Hepatocyte (in vitro differentiated cells): ENCODE data around the gene KANSL3. TPM values are rescaled to one million over a fixed set of nuclear protein-coding genes. Genes with fewer than 3 reads are reported as not detected.

Source experiments
- DNase-seq: peaks from one replicate; pipeline ENCODE4 v3.0.0-alpha.2; 2016; ENCODE audit warnings: low spot score
- H2AFZ ChIP-seq: fragments of 200-600 bp; sonication (generic); 2 replicates; pipeline ENCODE4 v1.6.0; 2016; ENCODE audit warnings: antibody characterized with exemption, mild to moderate bottlenecking
- H3K27ac ChIP-seq: fragments of 200-600 bp; sonication (generic); 2 replicates; pipeline ENCODE4 v1.5.1; 2016; ENCODE audit warnings: mild to moderate bottlenecking
- H3K27me3 ChIP-seq: fragments of 200-600 bp; sonication (generic); 2 replicates; pipeline ENCODE4 v1.6.1; 2016
- H3K36me3 ChIP-seq: fragments of 200-600 bp; sonication (generic); replicated peaks from 2 replicates; pipeline ENCODE4 v1.5.1; 2016; ENCODE audit warnings: low read depth; ENCODE audit not compliant: insufficient read depth
- H3K4me1 ChIP-seq: fragments of 200-600 bp; sonication (generic); 2 replicates; pipeline ENCODE4 v1.5.1; 2016; ENCODE audit warnings: mild to moderate bottlenecking, moderate library complexity; ENCODE audit not compliant: insufficient read depth
- H3K4me2 ChIP-seq: fragments of 200-600 bp; sonication (generic); 2 replicates; pipeline ENCODE4 v1.6.0; 2016
- H3K4me3 ChIP-seq: fragments of 200-600 bp; sonication (generic); 2 replicates; pipeline ENCODE4 v1.5.1; 2016; ENCODE audit warnings: mild to moderate bottlenecking
- H3K79me2 ChIP-seq: fragments of 200-600 bp; sonication (generic); 2 replicates; pipeline ENCODE4 v1.6.0; 2017; ENCODE audit warnings: mild to moderate bottlenecking
- H3K9me2 ChIP-seq: fragments of 200-600 bp; sonication (generic); replicated peaks from 2 replicates; pipeline ENCODE4 v1.6.0; 2017; ENCODE audit warnings: mild to moderate bottlenecking; ENCODE audit not compliant: insufficient read depth
- H3K9me3 ChIP-seq: fragments of 200-600 bp; sonication (generic); 2 replicates; pipeline ENCODE4 v1.5.1; 2016; ENCODE audit warnings: low read depth, mild to moderate bottlenecking
- H4K20me1 ChIP-seq: fragments of 200-600 bp; sonication (generic); 2 replicates; pipeline ENCODE4 v1.6.0; 2016; ENCODE audit warnings: mild to moderate bottlenecking; ENCODE audit not compliant: insufficient read depth, poor library complexity, severe bottlenecking
- CTCF ChIP-seq: fragments of 200-600 bp; sonication (generic); IDR thresholded peaks from 2 replicates; pipeline ENCODE4 v1.5.1; 2016; ENCODE audit warnings: antibody characterized with exemption, mild to moderate bottlenecking; ENCODE audit not compliant: poor library complexity
- EZH2 ChIP-seq: fragments of 200-600 bp; sonication (generic); IDR thresholded peaks from 2 replicates; pipeline ENCODE4 v1.6.1; 2016; ENCODE audit warnings: antibody characterized with exemption, mild to moderate bottlenecking, borderline replicate concordance
- EZH2phosphoT487 ChIP-seq: fragments of 200-600 bp; sonication (generic); IDR thresholded peaks from one replicate; pipeline ENCODE4 v1.6.1; 2018; ENCODE audit warnings: antibody characterized with exemption, mild to moderate bottlenecking, low read depth, moderate library complexity; ENCODE audit not compliant: unreplicated experiment, severe bottlenecking
- WGBS: methylation state at CpG from one replicate; pipeline ENCODE4 v1.1.6; 2016; ENCODE audit warnings: low lambda C conversion rate; ENCODE audit errors: missing lambda C conversion rate; 5-methylcytosine and 5-hydroxymethylcytosine counted together
- polyA plus RNA-seq: library from polyadenylated mRNA; unstranded; fragments of >200 nt; fragmentation: Nextera tagmentation; extraction: Ambion mirVana; gene quantifications from 2 replicates; pipeline ENCODE4 v1.2.1, GENCODE V29; 2016
- total RNA-seq: library from RNA; depleted of rRNA; stranded (reverse); fragments of >200 nt; gene quantifications from 2 replicates; pipeline ENCODE4 v1.2.3, GENCODE V29; 2014

The KANSL3 gene
- total and polyA plus RNA-seq, 2 experiments from 2014 or later: 18.4 to 26.7 TPM

- no peaks in the 10 kb centered on the region for H4K20me1 ChIP-seq
- peaks cover 15% of the 10 kb centered on the region for H3K79me2 ChIP-seq
- no peak overlapping the region for H3K4me3 ChIP-seq
- no peak for TF ChIP-seq EZH2
- TF ChIP-seq EZH2phosphoT487: no peak
- no peak for TF ChIP-seq CTCF
- no peaks in the 10 kb centered on the region for H3K9me3 ChIP-seq
- H2AFZ ChIP-seq: no peak overlapping the region
- no peaks in the 10 kb centered on the region for H3K9me2 ChIP-seq
- H3K36me3 ChIP-seq: no peaks in the 10 kb centered on the region
- H3K4me1 ChIP-seq: no peaks in the 10 kb centered on the region
- H3K27me3 ChIP-seq: no peaks in the 10 kb centered on the region
- H3K27ac ChIP-seq: no peak overlapping the region
- no peak overlapping the region for H3K4me2 ChIP-seq
- WGBS: 99% methylated on average over 6 of the region's 6 CpGs
- DNase-seq: no peak
Measured at GRCh38 chr2:96616535-96616934, 21.6 kb downstream of the KANSL3 start.

GRCh38 chr2:96616128-96616527 is 22.0 kb downstream of the KANSL3 start:
- 88% methylated on average over 1 of the region's 1 CpG for WGBS
- no peaks in the 10 kb centered on the region for H3K36me3 ChIP-seq
- no peak overlapping the region for H3K27ac ChIP-seq

GRCh38 chr2:96608469-96609455 is 29.4 kb downstream of the KANSL3 start:
- no peaks in the 10 kb centered on the region for H3K9me3 ChIP-seq
- no peak overlapping the region for H3K4me3 ChIP-seq
- no peak overlapping the region for H3K4me2 ChIP-seq
- no peak overlapping the region for H3K27ac ChIP-seq
- TF ChIP-seq EZH2 (no peak), EZH2phosphoT487 (no peak), CTCF (no peak)
- H3K36me3 ChIP-seq: no peaks in the 10 kb centered on the region
- no peaks in the 10 kb centered on the region for H4K20me1 ChIP-seq
- H3K27me3 ChIP-seq: no peaks in the 10 kb centered on the region
- no peaks in the 10 kb centered on the region for H3K79me2 ChIP-seq
- WGBS: 95% methylated on average over 13 of the region's 13 CpGs
- no peak for DNase-seq
- no peaks in the 10 kb centered on the region for H3K4me1 ChIP-seq
- no peak overlapping the region for H2AFZ ChIP-seq
- no peaks in the 10 kb centered on the region for H3K9me2 ChIP-seq

More at GRCh38 chr2:96616128-96616527, 22.0 kb downstream of the KANSL3 start:
- Histone ChIP-seq H3K4me1 (no peaks in the 10 kb centered on the region), H3K27me3 (no peaks in the 10 kb centered on the region), H3K79me2 (peaks cover 11% of the 10 kb centered on the region), H3K9me2 (no peaks in the 10 kb centered on the region), H3K4me3 (no peak overlapping the region), H2AFZ (no peak overlapping the region), H3K4me2 (no peak overlapping the region), H3K9me3 (no peaks in the 10 kb centered on the region), H4K20me1 (no peaks in the 10 kb centered on the region)
- no peak for DNase-seq
- TF ChIP-seq EZH2: no peak
- no peak for TF ChIP-seq EZH2phosphoT487
- no peak for TF ChIP-seq CTCF
